Forelimb muscle (tissue), 1 donor: ENCODE measurements around the gene SNX14. TPM values are rescaled to one million over a fixed set of nuclear protein-coding genes. Genes with fewer than 3 reads are reported as not detected.
"Not testable (repeated sequence)": the region's sequence is repeated elsewhere in the genome, so short reads cannot be mapped to it uniquely, and the experiment has no call there.

Experiments used
- DNase-seq: peaks from one replicate; pipeline ENCODE4 v3.0.0-alpha.2; 2013; ENCODE audit warnings: low read depth
- polyA plus RNA-seq: library from polyadenylated mRNA; unstranded; fragments of 120-200 nt; gene quantifications from one replicate; pipeline ENCODE4 v1.2.1, GENCODE V29; 2013; ENCODE audit not compliant: insufficient read length

SNX14 gene
- polyA plus RNA-seq, 1 donor = 42.9 TPM

DNA sequence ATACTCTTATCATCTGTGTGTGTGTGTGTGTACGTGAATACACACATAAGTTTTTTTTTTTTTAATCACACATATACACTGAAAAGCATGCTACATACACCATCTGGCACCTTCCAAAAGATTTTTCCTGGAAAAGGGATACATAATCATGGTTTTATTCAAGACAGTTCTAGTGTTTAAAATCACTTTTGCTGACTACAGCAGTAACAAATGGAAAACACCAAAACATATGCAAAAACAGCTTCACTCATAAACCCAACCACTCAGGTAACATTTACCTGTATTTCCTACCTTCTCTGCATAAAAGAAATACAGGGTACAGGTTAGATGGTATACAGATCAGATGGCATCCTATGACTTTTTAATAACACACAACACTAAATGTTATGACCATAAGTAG, 2.5 kb downstream of the SNX14 start:
- no peak for DNase-seq

DNA sequence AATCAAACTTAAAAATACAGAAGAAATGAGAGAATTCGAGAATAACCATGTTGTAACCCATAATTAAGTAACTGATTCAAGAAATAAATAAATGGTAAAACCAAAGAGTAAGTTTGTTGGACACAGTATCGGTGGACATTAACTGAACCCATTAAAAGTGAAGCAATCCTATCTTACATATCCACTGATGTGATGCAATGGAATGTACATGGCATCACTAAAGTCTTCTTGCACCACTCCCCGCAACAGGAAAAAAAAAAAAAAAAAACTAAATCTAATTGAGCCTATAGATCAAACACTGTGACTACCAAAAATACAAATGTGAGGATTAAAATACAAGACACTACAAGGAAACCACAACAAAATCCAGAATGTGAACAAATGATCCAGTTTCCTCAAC, 7.9 kb downstream of the SNX14 start:
- DNase-seq = no peak

DNA sequence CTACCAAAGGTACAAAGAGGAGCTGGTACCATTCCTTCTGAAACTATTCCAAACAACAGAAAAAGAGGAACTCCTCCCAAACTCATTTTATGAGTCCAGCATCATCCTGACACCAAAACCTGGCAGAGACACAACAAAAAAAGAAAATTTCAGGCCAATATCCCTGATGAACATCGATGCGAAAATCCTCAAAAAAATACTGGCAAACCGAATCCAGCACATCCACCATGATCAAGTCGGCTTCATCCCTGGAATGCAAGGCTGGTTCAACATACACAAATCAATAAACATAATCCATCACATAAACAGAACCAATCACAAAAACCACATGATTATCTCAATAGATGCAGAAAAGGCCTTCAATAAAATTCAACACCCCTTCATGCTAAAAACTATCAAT, 10.8 kb downstream of the SNX14 start:
- not testable (repeated sequence) for DNase-seq

DNA sequence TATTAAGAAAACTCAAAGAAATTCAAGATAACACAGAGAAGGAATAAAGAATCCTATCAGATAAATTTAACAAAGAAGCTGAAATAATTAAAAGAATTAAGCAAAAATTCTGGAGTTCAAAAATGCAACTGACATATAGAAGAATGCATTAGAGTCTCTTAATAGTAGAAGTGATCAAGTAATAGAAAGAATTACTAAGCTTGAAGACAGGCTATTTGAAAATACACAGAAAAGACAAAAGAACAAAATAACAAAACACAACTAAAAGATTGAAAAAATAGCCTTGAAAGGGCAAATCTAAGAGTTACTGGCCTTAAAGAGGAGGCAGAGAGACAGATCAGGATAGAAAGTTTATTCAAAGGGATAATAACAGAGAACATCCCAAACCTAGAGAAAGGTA, 12.1 kb downstream of the SNX14 start:
- DNase-seq = no peak

DNA sequence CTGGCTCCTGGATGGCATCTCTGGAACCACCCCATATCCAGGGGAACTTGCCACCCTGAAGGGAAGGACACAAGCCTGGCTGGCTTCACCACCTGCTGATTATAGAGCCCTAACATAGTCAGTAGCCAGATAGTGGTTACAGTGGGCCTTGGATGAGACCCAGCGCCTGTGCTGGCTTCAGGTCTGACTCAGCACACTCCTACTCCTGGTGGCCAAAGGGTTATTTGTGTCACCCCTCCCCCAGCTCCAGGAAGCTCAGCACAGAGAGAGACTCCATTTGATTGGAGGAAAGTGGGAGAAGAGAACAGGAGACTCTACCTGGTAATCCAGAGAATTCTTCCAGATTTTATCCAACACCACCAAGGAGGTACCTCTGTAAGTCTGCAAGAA, 12.8 kb downstream of the SNX14 start:
- DNase-seq = no peak

DNA sequence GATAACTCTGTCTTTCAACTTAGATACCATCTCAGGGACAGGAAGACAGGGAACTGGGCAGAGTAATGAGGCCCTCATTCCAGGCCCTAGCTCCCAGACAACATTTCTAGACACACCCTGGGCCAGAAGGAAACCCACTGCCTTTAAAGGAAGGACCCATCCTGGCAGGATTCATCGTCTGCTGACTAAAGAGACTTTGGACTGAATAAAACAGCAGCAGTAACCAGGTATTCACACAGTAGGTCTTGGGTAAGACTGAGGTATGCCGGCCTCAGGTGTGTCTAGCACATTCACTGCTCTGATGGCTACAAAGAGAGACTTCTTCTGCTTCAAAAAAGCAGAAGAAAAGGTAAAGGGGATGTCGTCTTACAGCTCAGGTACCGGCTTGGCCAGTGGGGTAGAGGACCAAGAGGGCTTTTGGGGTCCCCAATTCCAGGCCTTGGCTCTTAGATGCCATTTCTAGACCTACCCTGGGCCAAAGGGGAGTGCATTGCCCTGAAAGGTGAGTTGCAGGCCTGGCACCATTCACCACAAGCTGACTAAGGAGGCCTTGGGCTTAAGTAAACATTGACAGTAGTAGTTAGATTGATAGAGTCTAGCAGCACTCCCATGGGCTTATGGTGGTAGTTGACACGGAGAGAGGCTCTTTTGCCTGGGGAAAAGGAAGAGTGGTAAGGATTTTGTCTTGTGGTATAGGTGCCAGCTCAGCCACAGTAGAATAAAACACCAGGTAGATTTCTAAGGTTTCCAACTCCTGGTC, 13.4 kb downstream of the SNX14 start:
- DNase-seq = no peak

DNA sequence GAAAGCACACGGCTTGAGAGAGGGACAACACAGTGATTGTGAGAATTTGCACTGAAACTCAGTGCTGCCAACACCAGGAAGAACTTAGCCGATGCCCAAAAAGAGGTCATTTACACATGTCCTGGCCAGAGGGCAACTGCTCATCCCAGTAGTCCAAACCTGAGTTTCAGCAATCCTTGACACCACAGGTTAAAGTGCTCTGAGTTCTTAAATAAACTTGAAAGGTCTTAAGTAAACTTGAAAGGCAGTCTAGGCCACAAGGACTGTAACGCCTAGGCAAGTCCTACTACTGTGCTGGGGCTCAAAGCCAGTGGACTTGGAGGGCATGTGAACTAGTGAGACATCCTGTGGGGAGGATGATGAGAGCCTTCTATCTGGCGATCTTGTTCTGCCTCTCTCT, 14.1 kb downstream of the SNX14 start:
- no peak for DNase-seq

DNA sequence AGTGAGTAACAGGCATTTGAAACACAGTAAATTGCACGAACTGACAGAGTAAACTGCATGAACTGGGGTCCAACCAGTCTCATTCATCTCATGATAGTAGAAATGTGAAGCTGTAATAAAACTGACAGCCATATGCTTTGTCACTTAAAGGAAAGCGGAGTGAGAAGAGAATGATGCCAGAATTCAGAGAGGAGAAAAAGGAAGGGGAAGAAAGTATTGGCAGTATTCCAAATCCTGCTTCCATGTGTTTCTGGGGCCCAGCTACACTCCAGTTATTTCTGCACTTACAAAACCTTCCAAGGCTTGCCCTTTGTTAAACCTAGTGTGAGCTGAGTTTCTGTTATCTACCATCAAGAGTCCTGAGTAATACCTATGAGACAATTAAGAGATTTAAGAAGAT, 17.2 kb downstream of the SNX14 start:
- DNase-seq = peak; percentile 19

DNA sequence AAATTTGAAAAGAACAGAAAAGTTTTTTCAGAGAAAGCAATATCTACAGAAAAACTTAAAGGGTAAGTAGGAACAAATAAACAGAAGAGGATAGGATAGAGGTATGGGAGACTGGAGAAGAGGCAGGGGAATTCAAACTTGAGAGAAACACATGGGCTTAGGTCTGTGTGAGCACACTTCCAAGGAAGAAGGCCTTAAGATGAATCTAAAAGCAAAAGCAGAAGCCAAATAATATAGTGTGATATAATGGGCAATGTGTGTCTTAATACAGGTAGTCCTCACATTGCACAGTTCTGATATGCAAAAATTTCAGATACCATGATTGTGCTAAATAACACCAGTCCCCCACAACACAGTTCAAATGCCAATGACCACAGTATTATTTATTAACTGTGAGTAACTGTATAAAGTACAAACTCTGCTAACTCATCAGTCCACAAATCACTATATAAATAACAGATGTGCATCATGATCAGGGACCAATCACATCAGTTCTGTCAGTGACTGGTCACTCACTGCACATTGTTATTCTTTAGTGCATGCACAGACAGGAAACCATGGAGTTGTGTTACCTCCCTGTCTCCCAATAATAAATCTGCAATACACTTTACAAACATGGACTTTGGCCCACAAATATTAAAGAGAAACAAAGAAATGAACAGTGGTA, 18.6 kb downstream of the SNX14 start:
- DNase-seq = no peak

DNA sequence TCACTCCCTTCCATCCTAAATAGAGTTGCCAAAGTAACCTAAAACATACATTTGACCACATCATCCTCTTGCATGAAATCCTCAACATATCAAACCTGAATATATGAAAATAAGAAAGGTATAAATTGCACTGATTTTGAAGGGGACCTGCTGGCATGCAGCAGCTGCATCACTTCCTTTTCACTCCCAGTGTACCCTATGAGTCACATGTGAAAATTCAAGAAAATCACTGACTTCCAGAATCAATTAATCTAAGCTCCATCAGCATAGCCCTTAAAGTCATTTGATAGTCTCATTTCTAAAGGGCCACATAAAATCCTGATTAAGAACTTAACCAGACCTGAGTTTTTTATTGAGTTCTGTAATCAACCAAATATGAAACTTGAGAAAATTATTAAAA, 24.3 kb downstream of the SNX14 start:
- no peak for DNase-seq

DNA sequence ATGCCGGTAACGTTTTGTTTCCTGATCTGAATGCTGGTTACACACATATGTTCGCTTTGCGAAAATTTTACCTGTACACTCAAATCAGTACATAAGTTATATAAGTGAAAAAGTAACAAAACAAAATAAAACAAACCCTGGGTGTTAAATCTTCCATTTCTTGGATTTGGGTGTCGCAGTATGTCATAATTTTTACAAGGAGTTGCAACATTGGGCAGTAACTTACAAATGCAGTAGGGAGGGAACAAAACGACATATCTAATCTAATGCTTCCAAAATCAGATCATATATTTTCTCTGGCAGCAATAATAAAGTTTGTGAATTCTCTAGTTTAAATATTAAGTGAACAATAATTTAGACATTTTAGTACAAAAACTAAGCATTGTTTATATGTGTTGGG, 25.2 kb downstream of the SNX14 start:
- no peak for DNase-seq

DNA sequence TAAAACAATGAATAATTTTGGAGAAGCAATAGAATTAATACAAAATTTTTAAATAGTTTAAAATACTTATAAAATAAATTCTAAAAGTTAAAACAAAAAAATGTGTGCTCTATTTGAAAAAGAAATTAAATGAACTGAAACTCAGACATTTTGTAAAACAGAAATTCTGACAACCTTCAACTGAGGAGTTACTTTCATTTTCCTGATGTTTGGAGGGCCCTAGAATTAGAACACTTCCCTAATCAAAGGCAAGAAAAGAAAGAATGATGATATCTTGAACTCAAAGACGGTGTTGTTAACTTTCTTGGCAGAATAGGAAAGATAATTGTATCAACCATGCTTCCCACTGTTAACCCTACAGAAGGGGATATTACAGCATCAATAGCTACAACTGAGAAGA, 27.9 kb downstream of the SNX14 start:
- no peak for DNase-seq

DNA sequence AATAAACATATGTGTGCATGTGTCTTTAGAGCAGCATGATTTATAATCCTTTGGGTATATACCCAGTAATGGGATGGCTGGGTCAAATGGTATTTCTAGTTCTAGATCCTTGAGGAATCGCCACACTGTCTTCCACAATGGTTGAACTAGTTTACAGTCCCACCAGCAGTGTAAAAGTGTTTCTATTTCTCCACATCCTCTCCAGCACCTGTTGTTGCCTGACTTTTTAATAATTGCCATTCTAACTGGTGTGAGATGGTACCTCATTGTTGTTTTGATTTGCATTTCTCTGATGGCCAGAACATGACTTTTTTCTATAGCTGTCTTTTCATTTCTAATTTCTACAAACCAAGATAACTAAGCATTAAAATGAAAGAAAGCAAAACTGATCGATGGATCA, 29.4 kb downstream of the SNX14 start:
- not testable (repeated sequence) for DNase-seq

DNA sequence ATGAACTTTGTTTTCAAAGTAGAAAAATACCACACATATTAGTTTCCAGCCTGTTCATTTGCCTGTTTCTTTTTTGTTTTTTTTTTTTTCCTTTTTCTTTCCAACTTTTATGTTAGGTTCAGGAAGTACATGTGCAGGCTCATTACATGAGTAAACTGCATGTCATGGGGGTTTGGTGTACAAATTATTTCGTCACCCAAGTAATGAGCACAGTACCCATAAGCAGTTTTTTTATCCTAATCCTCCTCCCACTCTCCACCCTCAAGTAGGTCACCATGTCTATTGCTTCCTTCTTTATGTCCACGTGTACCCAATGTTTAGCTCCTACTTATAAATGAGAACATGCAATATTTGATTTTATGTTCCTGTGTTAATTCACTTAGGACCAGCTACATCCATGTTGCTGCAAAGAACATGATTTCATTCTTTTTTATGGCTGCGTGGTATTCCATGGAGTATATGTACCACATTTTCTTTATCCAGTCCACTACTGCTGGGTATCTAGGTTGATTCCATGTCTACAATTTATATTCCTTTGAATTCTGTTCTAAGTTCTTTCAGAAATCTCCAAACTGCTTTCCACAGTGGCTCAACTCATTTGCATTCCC, 31.8 kb downstream of the SNX14 start:
- DNase-seq = no peak

DNA sequence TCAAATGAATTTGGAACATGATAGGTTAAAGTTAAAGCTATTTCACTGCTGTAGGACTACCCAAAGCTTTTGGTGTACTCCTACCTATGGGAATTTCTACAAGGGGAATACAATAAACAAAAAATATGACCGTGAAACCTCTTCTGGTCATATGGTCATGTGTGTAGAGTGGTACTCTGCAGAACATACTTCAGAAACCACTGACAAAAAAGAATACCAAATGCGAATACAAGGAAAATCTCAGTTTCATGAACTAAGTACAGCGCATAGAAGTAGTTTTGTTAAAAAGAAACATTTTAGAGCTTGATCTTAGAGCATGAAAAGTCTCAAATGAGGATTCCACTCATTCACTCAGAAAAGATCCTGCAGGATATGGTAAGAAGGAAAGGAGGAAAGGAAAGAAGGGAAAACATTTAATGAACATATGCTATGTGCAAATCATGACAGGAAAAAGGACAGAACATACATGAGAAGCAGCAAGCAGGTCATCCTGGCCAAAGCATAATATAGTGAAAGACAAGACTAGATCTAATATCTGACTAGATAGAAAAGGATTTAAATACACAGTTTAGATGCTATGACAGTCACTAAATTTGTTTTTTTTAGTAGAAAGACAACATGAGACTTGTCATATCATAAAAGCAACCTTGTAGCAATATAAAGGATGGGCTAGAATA, 36.5 kb downstream of the SNX14 start:
- no peak for DNase-seq

DNA sequence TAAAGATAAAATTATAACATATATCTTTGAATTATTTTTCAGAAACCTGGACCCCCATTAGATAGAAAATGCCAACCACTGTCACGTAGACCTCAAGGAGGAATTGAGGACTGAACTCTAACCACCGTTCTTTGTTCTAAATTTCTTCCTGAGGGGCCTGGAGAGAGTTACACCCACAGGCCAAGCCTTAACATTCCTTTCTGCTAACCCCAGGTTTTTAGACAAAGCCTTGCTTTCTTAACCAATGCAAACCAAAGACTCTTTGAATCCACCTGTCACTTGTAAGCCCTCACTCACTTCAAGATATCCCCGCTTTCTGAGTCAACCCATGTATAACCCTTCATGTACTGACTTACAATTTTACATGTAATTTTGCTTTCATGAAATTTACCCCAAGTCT, 41.0 kb downstream of the SNX14 start:
- no peak for DNase-seq

DNA sequence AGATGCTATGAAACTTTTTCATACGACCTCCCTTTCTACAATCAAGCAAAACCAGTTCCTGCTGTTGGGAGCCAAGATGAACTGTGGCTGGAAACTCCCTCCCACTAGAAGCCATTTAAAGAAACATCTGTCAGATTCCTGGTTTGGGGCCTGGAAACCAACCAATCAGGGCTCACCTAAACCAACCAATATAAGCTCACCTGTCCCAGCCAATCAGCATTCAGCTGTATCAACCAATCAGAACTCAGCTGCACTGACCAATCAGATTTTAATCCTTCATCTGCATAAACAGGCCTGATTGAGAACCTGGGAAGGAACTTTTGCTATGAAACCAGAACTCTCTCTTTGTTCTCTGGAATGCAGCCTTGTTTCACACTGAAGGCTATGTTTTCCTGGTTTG, 42.4 kb downstream of the SNX14 start:
- DNase-seq = no peak

DNA sequence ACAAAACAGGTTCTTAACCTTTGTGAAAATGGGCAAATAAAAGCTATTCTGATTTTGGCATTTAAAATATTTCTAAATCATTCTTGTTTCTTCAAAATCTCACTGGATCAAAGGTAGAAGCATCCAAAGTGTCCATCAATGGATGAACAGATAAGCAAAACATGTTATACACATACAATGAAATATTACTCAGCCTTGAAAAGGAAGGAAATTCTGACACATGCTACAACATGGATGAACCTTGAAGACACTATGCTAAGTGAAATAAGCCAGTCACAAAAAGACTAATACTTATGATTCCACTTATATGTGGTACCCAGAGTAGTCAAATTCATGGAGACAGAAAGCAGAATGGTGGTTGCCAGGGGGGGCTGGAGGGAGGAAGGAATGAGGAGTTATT, 45.9 kb downstream of the SNX14 start:
- DNase-seq = no peak

DNA sequence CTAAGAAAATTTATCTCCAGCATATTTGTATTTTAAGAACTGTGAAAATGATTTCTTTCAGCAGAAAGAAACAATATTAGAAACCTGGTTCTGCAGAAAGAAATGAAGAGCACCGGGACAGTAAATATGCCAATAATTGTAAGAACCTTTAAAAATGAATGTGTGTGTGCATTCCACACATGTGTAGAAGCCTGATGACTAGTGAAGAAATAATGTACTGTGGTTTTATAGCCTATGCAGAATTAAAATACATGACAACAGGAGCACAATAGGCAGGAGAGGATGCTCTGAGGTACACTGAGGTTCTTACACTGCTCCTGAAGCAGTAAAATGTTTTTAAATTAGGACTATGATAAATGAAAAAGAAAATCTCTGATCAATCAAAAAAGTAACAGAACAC, 48.9 kb downstream of the SNX14 start:
- DNase-seq = no peak

DNA sequence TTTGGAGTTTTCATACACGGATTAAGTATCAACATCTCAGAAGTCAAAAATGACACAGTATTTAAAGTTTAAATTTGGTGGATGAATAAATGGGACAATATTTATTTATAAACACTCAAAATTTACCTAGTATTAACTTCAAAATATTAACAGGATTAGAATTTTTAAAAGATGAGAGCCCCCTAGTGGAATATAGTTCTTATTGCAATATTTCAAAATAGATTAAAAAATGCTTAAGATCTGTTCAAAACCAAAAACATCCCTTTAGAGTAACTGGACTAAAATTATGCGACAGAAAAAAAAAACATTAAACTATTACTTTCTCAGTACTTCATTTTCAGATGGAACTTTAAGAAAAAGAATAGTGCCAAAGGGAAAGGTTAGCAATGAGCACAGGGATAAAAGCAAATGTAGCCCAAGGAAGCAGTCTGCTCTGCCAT, 56.6 kb downstream of the SNX14 start:
- no peak for DNase-seq

DNA sequence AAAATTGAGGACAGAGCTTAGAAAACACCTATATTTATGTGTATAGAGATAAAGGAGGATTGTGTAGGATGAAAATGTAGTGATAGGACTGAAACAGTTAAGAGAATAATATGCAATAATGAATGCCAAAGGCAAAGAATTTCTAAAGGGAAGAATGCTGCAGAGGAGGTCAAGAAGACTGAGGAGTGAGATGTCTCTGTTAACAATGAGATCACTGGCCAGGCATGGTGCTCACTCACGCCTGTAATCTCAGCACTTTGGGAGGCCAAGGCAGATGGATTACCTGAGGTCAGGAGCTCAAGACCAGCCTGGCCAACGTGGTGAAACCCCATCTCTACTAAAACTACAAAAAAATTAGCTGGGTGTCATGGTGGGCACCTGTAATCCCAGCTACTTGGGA, 69.4 kb downstream of the SNX14 start:
- DNase-seq = not testable (repeated sequence)

DNA sequence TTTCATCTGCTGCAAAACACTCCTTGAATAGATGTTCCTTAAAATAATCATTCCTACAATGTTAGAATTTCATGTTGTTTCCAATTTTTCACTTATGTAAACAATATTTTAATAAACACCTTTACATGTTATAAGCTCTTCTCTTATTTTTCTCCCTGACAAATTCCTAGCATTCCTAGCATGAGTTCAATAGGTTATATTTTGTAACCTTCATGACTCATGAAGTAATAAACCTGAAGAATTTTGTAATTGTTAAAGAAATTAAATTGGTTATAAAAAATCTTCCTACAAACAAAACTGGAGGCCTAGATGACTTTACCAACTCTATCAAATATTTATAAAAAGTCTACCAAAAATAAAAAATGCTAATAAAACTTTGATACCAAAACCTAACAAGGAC, 77.5 kb downstream of the SNX14 start:
- DNase-seq = no peak
